ENCODE measurements around the gene SPTBN2.

The SPTBN2 gene

GRCh38 chr11:66637557-66638176 is 91.3 kb downstream of the SPTBN2 start:
- DNase-seq = no peak

GRCh38 chr11:66636411-66636810 is 92.6 kb downstream of the SPTBN2 start:
- DNase-seq = no peak
